Stimulated activated naive B cell treated with anti-CD40 and anti-IgM and Interleukin-4, amounts not matched to agents 10 μg/mL and 1 μg/mL and 100 μg/mL, for 72 hours (primary cell): Measurements from ENCODE around the gene CCNF.

Source experiments
- ATAC-seq, 2 donors: fragments of 150-1000 bp; cut with Tn5 transposase; replicated peaks; 2 replicates each; pipeline ENCODE4 v1.10.0; 2021; ENCODE audit warnings: moderate library complexity in 1 of 2
- DNase-seq: peaks from one replicate; pipeline ENCODE4 v3.0.0; 2021
- H3K27ac Mint-ChIP-seq: one replicate; pipeline ENCODE4 v1.8.0; 2022; ENCODE audit warnings: mild to moderate bottlenecking, mixed read lengths
- H3K27me3 Mint-ChIP-seq, 2 donors: one replicate each; pipeline ENCODE4 v1.8.0; 2022; ENCODE audit warnings: mixed read lengths in 2 of 2
- H3K36me3 Mint-ChIP-seq, 2 donors: one replicate each; pipeline ENCODE4 v1.8.0; 2022; ENCODE audit warnings: mixed read lengths in 2 of 2, mild to moderate bottlenecking in 1 of 2
- H3K4me1 Mint-ChIP-seq, 2 donors: one replicate each; pipeline ENCODE4 v1.8.0; 2022; ENCODE audit warnings: mixed read lengths in 2 of 2, mild to moderate bottlenecking in 1 of 2
- H3K4me3 Mint-ChIP-seq, 2 donors: one replicate each; pipeline ENCODE4 v1.8.0; 2022; ENCODE audit warnings: mild to moderate bottlenecking in 2 of 2, mixed read lengths in 2 of 2, moderate library complexity in 1 of 2
- H3K9me3 Mint-ChIP-seq, 2 donors: one replicate each; pipeline ENCODE4 v1.8.0; 2022; ENCODE audit warnings: mixed read lengths in 2 of 2, mild to moderate bottlenecking in 1 of 2

Gene CCNF

DNA sequence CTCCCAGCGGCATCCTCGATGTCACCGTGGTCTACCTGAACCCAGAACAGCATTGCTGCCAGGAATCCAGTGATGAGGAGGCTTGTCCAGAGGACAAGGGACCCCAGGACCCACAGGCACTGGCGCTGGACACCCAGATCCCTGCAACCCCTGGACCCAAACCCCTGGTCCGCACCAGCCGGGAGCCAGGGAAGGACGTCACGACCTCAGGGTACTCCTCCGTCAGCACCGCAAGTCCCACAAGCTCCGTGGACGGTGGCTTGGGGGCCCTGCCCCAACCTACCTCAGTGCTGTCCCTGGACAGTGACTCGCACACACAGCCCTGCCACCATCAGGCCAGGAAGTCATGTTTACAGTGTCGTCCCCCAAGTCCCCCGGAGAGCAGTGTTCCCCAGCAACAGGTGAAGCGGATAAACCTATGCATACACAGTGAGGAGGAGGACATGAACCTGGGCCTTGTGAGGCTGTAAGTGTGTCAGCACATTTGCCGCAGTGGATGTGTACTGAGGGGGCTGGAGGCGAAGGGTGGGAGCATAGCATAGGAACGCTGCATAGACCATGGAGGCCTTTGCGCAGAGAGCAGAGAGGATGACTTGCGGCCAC lies 27.4 kb downstream of the CCNF start:
- Mint-ChIP-seq H3K4me1 (peaks cover 8 to 9% of the 10 kb centered on the region in 2 donors), H3K27ac (no peak overlapping the region), H3K36me3 (peaks cover 17 to 36% of the 10 kb centered on the region in 2 donors), H3K27me3 (no peaks in the 10 kb centered on the region), H3K4me3 (no peak overlapping the region), H3K9me3 (no peaks in the 10 kb centered on the region)
- ATAC-seq (no peak), DNase-seq (no peak)

GRCh38 chr16:2457267-2457666 lies 28.0 kb downstream of the CCNF start:
- H3K27ac Mint-ChIP-seq, result no peak overlapping the region
- H3K4me1 Mint-ChIP-seq, result peaks cover 8 to 9% of the 10 kb centered on the region in 2 donors
- DNase-seq (no peak), ATAC-seq (no peak)
- peaks cover 20 to 32% of the 10 kb centered on the region in 2 donors for H3K36me3 Mint-ChIP-seq
- no peak overlapping the region for H3K4me3 Mint-ChIP-seq
- H3K9me3 Mint-ChIP-seq, result no peaks in the 10 kb centered on the region
- no peaks in the 10 kb centered on the region for H3K27me3 Mint-ChIP-seq

DNA sequence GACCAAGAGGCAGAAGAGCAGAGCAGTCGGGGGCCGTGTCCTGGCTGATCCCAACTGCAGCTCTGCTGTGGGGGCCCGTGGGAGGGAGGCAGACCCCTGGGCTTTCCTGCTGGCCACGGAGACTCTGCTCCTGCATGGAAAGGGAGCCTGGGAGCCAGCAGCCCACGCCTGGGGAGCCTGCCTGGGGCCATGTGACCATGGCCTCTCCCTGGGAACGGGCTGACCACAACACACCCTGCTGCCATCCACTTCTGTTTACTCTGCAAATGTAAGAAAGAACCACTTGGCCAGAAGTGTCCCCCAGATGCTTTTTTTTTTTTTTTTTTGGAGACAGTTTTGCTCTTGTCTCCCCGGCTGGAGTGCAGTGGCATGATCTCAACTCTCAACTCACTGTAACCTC lies 28.7 kb downstream of the CCNF start:
- Mint-ChIP-seq H3K9me3 (no peaks in the 10 kb centered on the region), H3K4me1 (peaks cover 8 to 9% of the 10 kb centered on the region in 2 donors), H3K27me3 (no peaks in the 10 kb centered on the region), H3K4me3 (no peak overlapping the region), H3K27ac (no peak overlapping the region), H3K36me3 (peaks cover 18 to 28% of the 10 kb centered on the region in 2 donors)
- ATAC-seq, result no peak
- DNase-seq, result no peak

DNA sequence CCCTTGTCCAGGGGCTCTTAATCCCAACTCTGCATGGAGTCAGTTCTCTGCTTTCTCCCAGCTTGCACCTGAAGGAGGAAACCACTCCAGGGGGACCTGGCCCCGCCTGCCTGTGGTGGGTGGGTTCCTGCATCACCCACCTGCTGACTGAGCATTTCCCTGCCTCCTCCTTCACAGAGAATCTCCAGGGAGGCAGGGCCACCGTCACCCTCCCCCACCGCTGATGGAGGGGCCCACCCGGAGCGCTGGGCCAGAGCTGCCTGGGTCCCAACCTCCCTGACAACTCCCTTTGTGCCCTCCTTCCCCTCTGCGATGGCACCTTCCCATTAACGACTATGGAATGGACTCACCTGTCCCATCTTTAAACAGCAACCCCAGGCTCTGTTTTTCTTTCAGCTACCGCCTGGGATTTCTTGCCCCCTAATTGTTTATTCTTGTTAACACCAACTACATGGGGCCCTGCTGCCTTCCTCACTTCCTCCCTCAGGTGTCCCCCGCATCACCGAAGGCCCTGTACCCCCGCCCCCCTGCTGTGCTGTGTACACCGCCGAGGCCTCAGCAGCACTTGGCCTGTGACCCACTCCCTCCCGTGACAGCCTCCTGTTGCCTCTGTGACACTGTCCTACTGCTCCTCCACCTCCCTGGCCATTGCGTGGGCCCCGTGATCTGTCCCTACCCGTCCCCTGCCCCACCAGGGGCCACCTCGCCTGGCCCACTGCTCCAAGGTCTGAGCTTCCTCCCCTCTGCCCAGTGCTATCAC lies 29.8 kb downstream of the CCNF start:
- Mint-ChIP-seq H3K27me3 (no peaks in the 10 kb centered on the region), H3K27ac (peak overlapping the region; percentile 83), H3K9me3 (no peaks in the 10 kb centered on the region), H3K4me1 (peaks cover 7 to 8% of the 10 kb centered on the region in 2 donors), H3K4me3 (peak overlapping the region; percentile 83 to 89), H3K36me3 (peaks cover 10 to 20% of the 10 kb centered on the region in 2 donors)
- peak in 1 of 2 donors; percentile 2 for ATAC-seq
- no peak for DNase-seq

- Mint-ChIP-seq H3K4me1 (peaks cover 7 to 8% of the 10 kb centered on the region in 2 donors), H3K27ac (peak within 1 kb of the TSS; percentile 83), H3K36me3 (peaks cover 10 to 17% of the 10 kb centered on the region in 2 donors), H3K4me3 (peak within 1 kb of the TSS; percentile 83 to 89), H3K9me3 (no peaks in the 10 kb centered on the region), H3K27me3 (no peaks in the 10 kb centered on the region)
- DNase-seq (peak; percentile 92), ATAC-seq (peak; percentile 96 to 97)
Measured at GRCh38 chr16:2459647-2460390, 30.6 kb downstream of the CCNF start, which contains the start of gene TEDC2. Gene TEDC2 (plus strand): TSS chr16:2460109. CDS start chr16:2460145, 36 bp downstream.

DNA sequence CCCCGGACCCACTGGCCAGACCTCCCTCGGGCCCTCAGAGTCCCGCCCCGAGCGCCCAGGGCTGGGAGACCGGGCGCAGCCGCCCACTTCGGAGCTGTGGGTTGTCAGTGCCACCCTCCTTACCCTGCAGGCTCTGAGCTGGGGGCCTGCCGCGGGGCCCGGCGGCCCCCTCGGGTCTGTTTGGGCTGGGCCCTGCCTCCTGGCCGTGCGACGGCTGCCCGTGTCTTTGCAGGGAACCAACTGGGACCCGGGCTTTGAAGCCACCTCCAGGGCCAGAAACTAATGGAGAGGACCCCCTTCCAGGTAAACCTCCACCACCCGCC lies 31.1 kb downstream of the CCNF start:
- Mint-ChIP-seq H3K27me3 (no peaks in the 10 kb centered on the region), H3K4me1 (peaks cover 7 to 8% of the 10 kb centered on the region in 2 donors), H3K9me3 (no peaks in the 10 kb centered on the region), H3K27ac (no peak overlapping the region), H3K4me3 (peak overlapping the region; percentile 83 to 89), H3K36me3 (peaks cover 10 to 13% of the 10 kb centered on the region in 2 donors)
- no peak for ATAC-seq
- DNase-seq, result no peak

DNA sequence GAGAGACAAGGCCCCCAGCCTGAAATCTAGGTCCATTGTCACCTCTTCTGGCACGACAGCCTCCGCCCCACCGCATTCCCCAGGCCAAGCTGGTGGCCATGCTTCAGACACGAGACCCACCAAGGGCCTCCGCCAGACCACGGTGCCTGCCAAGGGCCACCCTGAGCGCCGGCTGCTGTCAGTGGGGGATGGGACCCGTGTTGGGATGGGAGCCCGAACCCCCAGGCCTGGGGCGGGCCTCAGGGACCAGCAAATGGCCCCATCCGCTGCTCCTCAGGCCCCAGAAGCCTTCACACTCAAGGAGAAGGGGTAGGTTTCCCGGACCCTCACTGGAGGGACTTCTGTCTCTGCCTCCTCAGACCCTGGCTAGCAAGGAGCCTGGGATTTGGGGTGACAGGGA lies 31.7 kb downstream of the CCNF start:
- Mint-ChIP-seq H3K27me3 (no peaks in the 10 kb centered on the region), H3K4me3 (peak overlapping the region; percentile 37 to 48), H3K4me1 (peaks cover 7 to 8% of the 10 kb centered on the region in 2 donors), H3K27ac (no peak overlapping the region), H3K9me3 (no peaks in the 10 kb centered on the region), H3K36me3 (peaks cover 8 to 9% of the 10 kb centered on the region in 2 donors)
- DNase-seq, result no peak
- no peak for ATAC-seq

- ATAC-seq (no peak), DNase-seq (no peak)
- Mint-ChIP-seq H3K27me3 (peaks cover 0 to 3% of the 10 kb centered on the region in 2 donors), H3K4me3 (no peak overlapping the region), H3K4me1 (peaks cover 9 to 15% of the 10 kb centered on the region in 2 donors), H3K36me3 (peaks cover 3 to 4% of the 10 kb centered on the region in 2 donors), H3K9me3 (no peaks in the 10 kb centered on the region), H3K27ac (no peak overlapping the region)
Measured at GRCh38 chr16:2462031-2462866, 33.0 kb downstream of the CCNF start.

DNA sequence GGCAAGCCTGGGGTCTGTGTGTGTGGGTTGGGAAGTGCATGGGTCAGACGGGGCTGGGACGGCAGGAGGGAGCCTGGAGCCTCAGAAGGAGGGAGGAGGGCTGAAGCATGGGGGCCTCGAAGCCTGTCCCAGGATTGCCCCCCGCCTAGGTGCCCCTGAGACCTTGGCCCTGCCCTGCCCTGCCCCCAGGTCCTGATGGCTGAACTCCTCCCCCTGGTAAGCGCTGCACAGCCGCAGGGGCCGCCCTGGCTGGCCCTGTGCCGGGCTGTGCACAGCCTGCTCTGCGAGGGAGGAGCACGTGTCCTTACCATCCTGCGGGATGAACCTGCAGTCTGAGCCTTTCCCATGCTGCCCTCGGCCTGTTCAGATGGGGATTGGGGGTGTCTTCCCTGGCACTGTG lies 35.1 kb downstream of the CCNF start:
- Mint-ChIP-seq H3K36me3 (peaks cover 3 to 4% of the 10 kb centered on the region in 2 donors), H3K4me1 (peaks cover 18 to 29% of the 10 kb centered on the region in 2 donors), H3K27ac (no peak overlapping the region), H3K4me3 (no peak overlapping the region), H3K27me3 (peaks cover 4 to 7% of the 10 kb centered on the region in 2 donors), H3K9me3 (no peaks in the 10 kb centered on the region)
- ATAC-seq, result no peak
- DNase-seq, result no peak

GRCh38 chr16:2465653-2466415 lies 36.6 kb downstream of the CCNF start:
- Mint-ChIP-seq H3K27ac (no peak overlapping the region), H3K9me3 (no peaks in the 10 kb centered on the region), H3K36me3 (peaks cover 0 to 3% of the 10 kb centered on the region in 2 donors), H3K4me1 (peaks cover 25 to 36% of the 10 kb centered on the region in 2 donors), H3K4me3 (no peak overlapping the region), H3K27me3 (peaks cover 15 to 20% of the 10 kb centered on the region in 2 donors)
- DNase-seq (no peak), ATAC-seq (no peak)

GRCh38 chr16:2466667-2467527 lies 37.6 kb downstream of the CCNF start:
- DNase-seq, result no peak
- H3K27ac Mint-ChIP-seq, result peak overlapping the region; percentile 37
- peaks cover 25 to 38% of the 10 kb centered on the region in 2 donors for H3K4me1 Mint-ChIP-seq
- no peak for ATAC-seq
- peaks cover 15 to 20% of the 10 kb centered on the region in 2 donors for H3K27me3 Mint-ChIP-seq
- no peaks in the 10 kb centered on the region for H3K9me3 Mint-ChIP-seq
- peaks cover 0 to 3% of the 10 kb centered on the region in 2 donors for H3K36me3 Mint-ChIP-seq
- peak overlapping the region; percentile 19 to 46 for H3K4me3 Mint-ChIP-seq

GRCh38 chr16:2467528-2468232 lies 38.4 kb downstream of the CCNF start:
- Mint-ChIP-seq H3K4me3 (peak overlapping the region; percentile 46 to 83), H3K36me3 (no peaks in the 10 kb centered on the region), H3K27me3 (peaks cover 16 to 20% of the 10 kb centered on the region in 2 donors), H3K9me3 (no peaks in the 10 kb centered on the region), H3K27ac (peak overlapping the region; percentile 37), H3K4me1 (peaks cover 25 to 44% of the 10 kb centered on the region in 2 donors)
- ATAC-seq, result peak; percentile 25 to 35
- no peak for DNase-seq
